ENCODE data around the gene FBXO44. TPM values are rescaled to one million over a fixed set of nuclear protein-coding genes. Genes with fewer than 3 reads are reported as not detected.
A peak's percentile ranks its signal among the peaks of the same experiment; 100 is the strongest.

Gene FBXO44
- total RNA-seq, 1 experiment from 2014 or later = 60.9 TPM

GRCh38 chr1:11650331-11650991, 4.2 kb upstream of the FBXO44 start:
- H3K9me2 ChIP-seq (ENCODE audit: insufficient read depth) = no peaks in the 10 kb centered on the region
- ChIA-PET POLR2A (interaction anchor here (1.0 kb wide), 1 partner anchor 14 kb away, joined by 4 read pairs; the partner anchor contains the start of gene FBXO6), CTCF (interaction anchor here (0.6 to 2.5 kb wide), 8 partner anchors 14 to 280 kb away, joined by 3 to 15 read pairs (median 4); partner anchors contain the start of gene FBXO6), RAD21 (ENCODE audit: low non-redundant PET in 1 of 2, low total read pairs in 2 of 2, uncharacterized antibody in 2 of 2, unreplicated experiment in 2 of 2) (interaction anchor here in 1 of 2 experiments (1.0 to 1.4 kb wide), 2 partner anchors 60 to 69 kb away, joined by 3 to 7 read pairs; no protein-coding TSS in a partner anchor)
- H3K4me3 ChIP-seq (replicated peaks in 1 of 2; ENCODE audit: low read depth in 1 of 2, low read length in 2 of 2) = peak overlapping the region; percentile 34 to 50
- H3K27ac ChIP-seq (ENCODE audit: low read depth, low read length) = peak overlapping the region; percentile 27; the same call in 1 of the 2 replicates
- peaks cover 24 to 47% of the 10 kb centered on the region in 2 experiments; a peak in 3 of 4 replicates for H3K4me1 ChIP-seq (ENCODE audit: control insufficient read depth in 1 of 2, insufficient read depth in 2 of 2, low read length in 2 of 2)
- intact Hi-C loops (cut with micrococcal nuclease) = no loop called here
- H3K9ac ChIP-seq (ENCODE audit: low read length) = peak overlapping the region; percentile 57
- H3K79me2 ChIP-seq (ENCODE audit: insufficient read depth, low read length) = peaks cover 10% of the 10 kb centered on the region; the same call in 1 of the 2 replicates
- TF ChIP-seq ZFX (IDR thresholded peaks at IDR 0.05) (peak; percentile 57; the same call in 1 of the 2 replicates), ATF3 (IDR thresholded peaks at IDR 0.05) (no peak), CTCF (IDR thresholded peaks at IDR 0.05 in 2 of 3, conservative IDR thresholded peaks at IDR 0.05 in 1 of 3; ENCODE audit: borderline replicate concordance in 1 of 3, insufficient read depth in 1 of 3, low read depth in 2 of 3, low read length in 2 of 3) (peak in 2 of 3 experiments; percentile 45 to 55; a peak in 4 of 6 replicates)
- peak overlapping the region; percentile 71 for H3K4me2 ChIP-seq (ENCODE audit: low read length)
- no peak overlapping the region for H2AFZ ChIP-seq (ENCODE audit: low read depth, low read length, poor library complexity, severe bottlenecking)
- H3K27me3 ChIP-seq (ENCODE audit: insufficient read depth, low read length) = no peaks in the 10 kb centered on the region
- DNase-seq (ENCODE audit: low read depth, low spot score) (peak; percentile 38), ATAC-seq (peak; percentile 37)
- H3K36me3 ChIP-seq (ENCODE audit: control insufficient read depth in 1 of 2, insufficient read depth in 2 of 2, low read length in 2 of 2) = no peaks in the 10 kb centered on the region
- no peaks in the 10 kb centered on the region for H3K9me3 ChIP-seq (ENCODE audit: control insufficient read depth in 1 of 2, insufficient read depth in 1 of 2, low read depth in 1 of 2, low read length in 2 of 2)
- BruUV-seq (replicated peaks) = no TSS peak
- H4K20me1 ChIP-seq (ENCODE audit: insufficient read depth) = no peaks in the 10 kb centered on the region

GRCh38 chr1:11651017-11651416, 3.7 kb upstream of the FBXO44 start:
- Histone ChIP-seq H3K9me3 (ENCODE audit: control insufficient read depth in 1 of 2, insufficient read depth in 1 of 2, low read depth in 1 of 2, low read length in 2 of 2) (no peaks in the 10 kb centered on the region), H4K20me1 (ENCODE audit: insufficient read depth) (no peaks in the 10 kb centered on the region), H3K27me3 (ENCODE audit: insufficient read depth, low read length) (no peaks in the 10 kb centered on the region), H2AFZ (ENCODE audit: low read depth, low read length, poor library complexity, severe bottlenecking) (no peak overlapping the region), H3K9me2 (ENCODE audit: insufficient read depth) (no peaks in the 10 kb centered on the region), H3K9ac (ENCODE audit: low read length) (peak overlapping the region; percentile 57), H3K27ac (ENCODE audit: low read depth, low read length) (peak overlapping the region; percentile 27; the same call in 1 of the 2 replicates), H3K4me1 (ENCODE audit: control insufficient read depth in 1 of 2, insufficient read depth in 2 of 2, low read length in 2 of 2) (peaks cover 28 to 53% of the 10 kb centered on the region in 2 experiments; a peak in 3 of 4 replicates), H3K79me2 (ENCODE audit: insufficient read depth, low read length) (peaks cover 16% of the 10 kb centered on the region; the same call in 1 of the 2 replicates), H3K4me3 (replicated peaks in 1 of 2; ENCODE audit: low read depth in 1 of 2, low read length in 2 of 2) (peak overlapping the region; percentile 34 to 50), H3K4me2 (ENCODE audit: low read length) (peak overlapping the region; percentile 71), H3K36me3 (ENCODE audit: control insufficient read depth in 1 of 2, insufficient read depth in 2 of 2, low read length in 2 of 2) (no peaks in the 10 kb centered on the region)
- ChIA-PET CTCF (interaction anchor here (0.6 to 2.5 kb wide), 6 partner anchors 13 to 279 kb away, joined by 3 to 15 read pairs (median 7); partner anchors contain the start of gene FBXO6), POLR2A (interaction anchor here (1.0 kb wide), 1 partner anchor 14 kb away, joined by 4 read pairs; the partner anchor contains the start of gene FBXO6), RAD21 (ENCODE audit: low non-redundant PET in 1 of 2, low total read pairs in 2 of 2, uncharacterized antibody in 2 of 2, unreplicated experiment in 2 of 2) (interaction anchor here in 1 of 2 experiments (1.0 to 1.4 kb wide), 2 partner anchors 60 to 69 kb away, joined by 3 to 7 read pairs; no protein-coding TSS in a partner anchor)
- no TSS peak for BruUV-seq (replicated peaks)
- no peak for DNase-seq (ENCODE audit: low read depth, low spot score)
- ATAC-seq = no peak
- intact Hi-C loops (cut with micrococcal nuclease) = no loop called here
- 0 out of 2 replicates have a peak, but pooled peaks have one; percentile 17 for TF ChIP-seq ZFX (IDR thresholded peaks at IDR 0.05)
- TF ChIP-seq CEBPB (IDR thresholded peaks at IDR 0.05; ENCODE audit: low read depth) = no peak
